Stimulated activated CD4-positive, alpha-beta T cell treated with anti-CD3 and anti-CD28 coated beads, Interleukin-15, amount 100 ng/mL, for 48 hours (primary cell): ENCODE results near the gene CBX6.
A peak's percentile ranks its signal among the peaks of the same experiment; 100 is the strongest.
"Not testable (repeated sequence)": the region's sequence is repeated elsewhere in the genome, so short reads cannot be mapped to it uniquely, and the experiment has no call there.

Experiments
- DNase-seq, 2 donors: peaks; one replicate each; pipeline ENCODE4 v3.0.0-alpha.2; 2020; ENCODE audit warnings: low read depth in 2 of 2

The CBX6 gene

DNA sequence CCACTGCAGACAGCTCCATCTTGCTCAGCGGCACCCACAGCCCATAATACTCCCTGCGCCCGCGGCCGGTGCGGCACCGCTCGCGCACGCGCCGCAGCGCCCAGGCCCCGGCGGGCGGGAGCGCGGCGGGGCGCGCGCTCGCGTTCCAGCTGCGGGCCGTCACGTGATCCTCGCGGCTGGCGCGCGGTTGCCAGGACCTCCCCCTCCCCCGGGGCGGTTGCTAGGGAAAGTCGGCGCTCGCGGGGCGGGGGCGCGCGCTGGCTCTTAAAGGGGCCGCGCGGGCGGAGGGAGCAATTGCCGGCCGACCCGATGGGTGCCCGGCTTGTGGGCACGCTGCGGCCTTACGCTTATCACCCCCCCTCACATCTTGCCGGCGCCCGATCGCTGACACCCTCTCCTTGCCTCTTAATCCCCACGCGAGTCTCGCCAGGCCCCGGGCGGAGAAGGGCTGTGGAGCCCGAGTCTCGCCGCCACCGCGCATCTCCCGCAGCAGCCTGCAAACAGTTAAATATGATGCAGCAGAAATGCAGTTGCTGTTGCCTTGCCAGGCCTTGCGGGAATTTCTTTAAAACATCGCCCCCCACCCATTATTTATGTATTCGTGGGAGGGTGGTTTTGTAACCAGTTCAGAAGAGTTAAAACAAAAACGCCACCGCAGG, at the start of gene CBX6:
CBX6 (minus strand) TSS at position 45 of the 659 bp plus-strand sequence; CDS start at position 19, 26 bp downstream.
- peak; percentile 85 to 93 for DNase-seq

DNA sequence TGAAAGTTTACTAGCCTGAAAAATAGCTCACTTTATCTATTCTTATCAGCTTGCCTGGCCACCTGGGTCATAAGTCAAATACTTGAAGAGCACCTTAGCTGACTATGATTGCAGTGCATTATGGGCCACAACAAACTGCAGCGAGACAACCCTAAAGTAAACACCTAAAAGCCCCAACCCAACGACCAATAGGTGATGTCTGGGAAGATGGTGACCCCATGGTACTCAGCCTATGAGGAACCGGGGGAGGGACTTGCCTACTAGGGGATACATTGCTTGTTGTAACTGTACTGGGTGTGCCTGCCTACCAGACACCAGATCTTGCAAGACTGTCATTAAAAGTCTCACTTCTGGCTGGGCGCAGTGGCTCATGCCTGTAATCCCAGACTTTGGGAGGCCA, 49.8 kb upstream of the CBX6 start:
- no peak for DNase-seq

DNA sequence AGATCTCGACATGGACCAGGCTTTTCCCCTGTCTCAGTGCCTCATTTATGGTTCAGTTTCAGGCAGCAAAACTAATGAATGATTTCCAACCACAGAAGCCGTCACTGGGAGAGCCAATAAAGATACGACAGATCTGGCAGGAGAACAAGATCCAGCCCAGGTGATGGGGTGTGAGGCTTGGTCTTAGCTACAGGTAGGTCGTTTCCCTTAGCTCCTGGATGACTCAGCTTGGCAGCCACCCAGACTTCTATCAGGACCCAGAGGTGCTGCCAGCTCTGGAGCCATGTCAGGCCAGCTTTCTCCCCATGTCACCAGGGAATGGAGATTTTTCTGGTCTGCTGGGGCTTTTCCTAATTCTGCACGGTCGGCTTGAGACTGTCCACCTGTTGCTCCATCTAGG, 49.1 kb upstream of the CBX6 start:
- no peak for DNase-seq

DNA sequence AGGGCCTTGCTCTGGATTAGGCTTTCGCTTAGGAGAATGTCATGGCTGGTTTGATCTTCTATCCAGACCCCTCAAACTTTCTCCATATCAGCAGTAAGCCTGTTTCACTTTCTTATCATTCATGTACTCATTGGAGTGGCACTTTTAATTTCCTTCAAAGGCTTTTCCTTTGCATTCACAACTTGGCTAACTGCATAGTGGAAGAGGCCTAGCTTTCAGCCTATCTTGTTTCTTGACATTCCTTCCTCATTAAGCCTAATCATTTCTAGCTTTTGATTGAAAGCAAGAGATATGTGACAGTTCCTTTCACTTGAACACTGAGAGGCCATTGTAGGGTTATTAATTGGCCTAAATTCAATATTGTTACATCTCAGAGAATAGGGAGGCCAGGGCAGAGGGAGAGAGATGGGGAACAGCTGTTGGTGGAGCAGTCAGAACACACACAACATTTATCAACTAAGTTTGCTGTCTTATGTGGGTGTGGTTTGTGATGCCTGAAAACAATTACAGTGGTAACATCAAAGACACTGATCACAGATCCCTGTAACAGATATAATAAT, 47.7 kb upstream of the CBX6 start:
- DNase-seq: no peak

DNA sequence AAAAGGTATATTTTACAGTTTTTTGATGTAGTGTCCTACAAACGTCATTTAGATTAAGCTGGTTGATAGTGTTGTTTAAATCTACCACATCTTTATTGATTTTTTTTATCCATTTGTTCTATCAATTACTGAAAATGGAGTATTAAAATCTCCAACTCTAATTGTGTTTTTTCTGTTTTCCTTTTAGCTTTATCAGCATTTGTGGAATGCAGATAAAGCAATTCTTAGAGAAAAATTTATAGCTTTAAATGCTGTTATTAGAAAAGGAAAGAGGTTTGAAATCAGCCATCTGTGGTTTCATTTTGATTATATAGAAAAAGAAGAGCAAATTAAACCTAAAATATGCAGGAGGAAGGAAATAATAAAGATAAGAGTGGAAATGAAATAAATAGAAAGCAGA, 39.4 kb upstream of the CBX6 start:
- no peak for DNase-seq

DNA sequence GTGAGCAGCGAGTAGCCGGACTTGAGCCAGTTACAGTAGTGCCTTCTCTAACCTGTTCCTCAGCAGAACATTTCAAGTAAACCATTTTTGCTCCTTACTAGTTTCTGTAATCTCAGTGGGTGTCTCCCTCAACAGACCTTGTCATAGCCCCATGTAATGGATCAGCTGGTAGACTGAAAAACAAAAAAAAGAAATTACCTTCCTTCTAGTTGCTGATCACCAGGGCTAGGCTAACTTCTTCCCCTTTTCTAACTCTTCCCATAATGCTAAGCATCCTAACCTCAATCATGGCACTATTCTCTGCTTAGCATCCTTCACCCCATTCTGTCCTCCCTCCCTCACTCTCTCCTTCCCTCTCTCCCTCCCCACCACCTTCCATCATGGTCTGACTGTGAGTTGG, 35.8 kb upstream of the CBX6 start:
- no peak for DNase-seq

DNA sequence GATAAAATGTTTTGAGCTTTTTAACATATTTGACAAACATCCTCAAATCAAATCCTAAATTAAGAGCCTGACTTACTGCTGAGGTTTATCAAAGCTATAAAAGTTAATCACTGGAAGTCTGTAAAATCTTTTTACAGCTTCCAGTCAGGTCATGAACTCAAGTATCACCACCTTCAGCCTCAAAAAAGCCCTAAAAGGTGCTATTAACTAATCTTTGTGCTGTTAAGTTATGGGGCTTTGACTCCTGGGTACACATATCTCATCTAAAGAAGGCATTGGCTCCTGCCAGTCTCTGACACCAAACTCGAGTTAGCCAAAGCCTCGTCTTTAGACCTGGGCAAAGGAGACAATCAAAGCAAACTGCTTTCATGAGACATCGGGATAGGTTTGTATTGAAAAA, 34.0 kb upstream of the CBX6 start:
- no peak for DNase-seq

DNA sequence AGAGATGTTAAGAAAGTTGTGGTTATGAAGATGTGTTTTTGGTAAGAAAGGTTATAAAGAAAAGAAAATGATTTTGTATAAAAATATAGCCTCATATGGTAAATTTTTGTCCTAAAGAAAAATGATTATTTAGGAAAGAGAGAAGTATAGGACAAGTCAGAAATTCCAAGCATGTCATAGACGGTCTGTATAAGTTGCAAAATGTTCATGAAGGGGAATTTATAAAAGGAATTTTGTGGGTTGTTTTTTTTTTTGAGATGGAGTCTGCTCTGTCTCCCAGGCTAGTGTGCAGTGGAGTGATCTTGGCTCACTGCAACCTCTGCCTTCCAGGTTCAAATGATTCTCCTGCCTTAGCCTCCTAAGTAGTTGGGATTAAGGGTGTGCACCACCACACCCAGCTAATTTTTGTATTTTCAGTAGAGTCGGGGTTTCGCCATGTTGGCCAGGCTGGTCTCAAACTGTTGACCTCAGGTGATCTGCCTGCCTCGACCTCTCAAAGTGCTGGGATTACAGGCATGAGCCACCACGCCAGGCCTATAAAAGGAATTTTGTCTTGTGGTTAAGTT, 32.1 kb upstream of the CBX6 start:
- DNase-seq: not testable (repeated sequence)

DNA sequence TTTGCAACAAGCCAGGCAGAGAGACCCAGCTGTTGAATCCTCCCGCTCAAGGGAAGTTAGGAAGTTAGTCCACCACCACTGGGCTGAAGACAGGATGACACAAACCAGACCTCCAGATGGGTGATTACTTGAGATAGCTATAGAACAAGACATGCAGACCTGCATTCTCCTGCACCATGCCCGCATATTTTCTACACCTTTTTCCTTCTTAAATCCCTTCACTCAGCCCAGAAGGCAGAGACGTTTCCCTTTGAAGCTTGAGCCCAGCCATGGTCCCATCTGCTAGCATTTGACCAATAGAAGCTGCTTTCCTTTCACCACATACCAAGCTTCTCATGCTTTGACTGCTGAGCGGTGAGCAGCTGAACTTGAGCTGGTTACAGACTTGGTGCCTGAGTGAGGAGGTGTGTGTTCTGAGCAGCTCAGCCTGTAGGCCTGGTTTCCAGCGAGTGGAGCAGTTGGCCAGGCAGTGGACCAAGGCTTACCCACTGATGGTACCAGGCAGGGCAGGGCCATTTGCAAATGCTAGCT, 29.2 kb upstream of the CBX6 start:
- no peak for DNase-seq

DNA sequence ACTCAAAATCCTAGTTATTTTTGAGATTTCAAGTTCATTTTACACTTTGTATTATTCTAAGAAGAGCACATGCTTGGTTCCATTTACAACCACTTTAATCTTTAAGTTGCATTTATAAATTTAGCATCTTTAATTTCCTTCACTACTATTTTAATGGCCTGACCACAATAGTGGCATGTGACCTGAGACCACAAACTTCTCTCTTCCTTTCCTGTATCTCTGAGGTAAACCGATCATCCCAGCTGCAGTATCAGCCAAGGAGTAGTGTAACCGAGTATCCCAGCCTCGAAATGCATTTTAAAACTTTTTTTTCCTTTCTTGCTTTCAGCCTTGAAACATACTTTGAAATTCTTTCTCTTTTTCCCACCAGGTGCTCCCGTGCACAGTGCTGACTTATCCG, 28.7 kb upstream of the CBX6 start:
- no peak for DNase-seq

DNA sequence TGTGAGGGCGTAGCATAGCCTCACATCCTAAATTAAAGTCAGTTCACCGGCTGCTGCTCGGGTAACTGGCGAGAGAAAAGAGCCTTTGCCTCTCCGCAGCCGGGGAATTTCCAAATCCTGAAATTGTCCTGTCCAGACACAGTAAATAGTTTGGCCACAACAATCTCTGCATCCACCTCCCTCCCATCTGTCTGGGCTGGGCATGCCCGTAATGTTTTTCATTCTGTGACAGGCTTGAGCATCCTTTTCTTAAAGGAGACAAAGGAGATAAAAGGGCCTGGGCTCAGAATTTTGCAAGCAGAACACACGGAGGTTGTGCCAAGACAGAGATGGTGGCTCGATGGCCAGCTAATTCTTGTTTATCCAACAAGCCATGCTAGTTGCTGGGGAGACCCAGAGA, 19.2 kb upstream of the CBX6 start:
- no peak for DNase-seq

DNA sequence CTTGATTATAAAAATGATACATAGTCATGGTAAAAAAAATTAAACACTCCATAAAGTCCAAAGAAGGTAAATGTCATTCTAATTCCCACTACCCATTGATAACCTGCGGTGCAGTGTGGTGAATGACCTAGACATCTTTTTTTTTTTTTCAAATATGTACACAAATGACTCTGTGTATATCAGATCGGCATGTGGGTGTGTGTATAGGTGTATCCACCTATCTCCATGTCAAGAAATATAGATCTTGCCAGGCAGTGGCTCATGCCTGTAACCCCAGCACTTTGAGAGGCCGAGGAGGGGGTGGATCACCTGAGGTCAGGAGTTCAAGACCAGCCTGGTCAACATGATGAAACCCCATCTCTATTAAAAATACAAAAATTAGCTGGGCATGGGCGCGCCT, 18.4 kb upstream of the CBX6 start:
- no peak for DNase-seq

DNA sequence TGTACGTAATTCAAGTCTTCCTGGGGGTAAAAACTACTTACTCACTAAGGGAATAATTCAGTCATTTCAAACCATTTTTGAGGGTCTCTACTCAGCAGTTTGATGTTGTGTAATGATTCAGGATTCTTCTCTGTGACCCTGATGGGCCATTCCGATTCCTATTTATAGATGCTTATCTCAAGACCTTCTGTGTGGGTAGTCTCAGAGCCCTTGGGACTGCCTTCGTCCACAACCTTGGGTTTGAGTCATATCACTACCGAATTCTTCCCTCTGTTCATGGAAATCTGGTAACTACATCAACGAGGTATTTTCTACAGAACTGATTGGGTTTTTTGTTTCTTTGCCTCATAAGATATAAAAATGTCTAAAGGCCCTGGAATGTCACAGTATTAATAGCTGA, 14.3 kb upstream of the CBX6 start:
- DNase-seq: no peak

DNA sequence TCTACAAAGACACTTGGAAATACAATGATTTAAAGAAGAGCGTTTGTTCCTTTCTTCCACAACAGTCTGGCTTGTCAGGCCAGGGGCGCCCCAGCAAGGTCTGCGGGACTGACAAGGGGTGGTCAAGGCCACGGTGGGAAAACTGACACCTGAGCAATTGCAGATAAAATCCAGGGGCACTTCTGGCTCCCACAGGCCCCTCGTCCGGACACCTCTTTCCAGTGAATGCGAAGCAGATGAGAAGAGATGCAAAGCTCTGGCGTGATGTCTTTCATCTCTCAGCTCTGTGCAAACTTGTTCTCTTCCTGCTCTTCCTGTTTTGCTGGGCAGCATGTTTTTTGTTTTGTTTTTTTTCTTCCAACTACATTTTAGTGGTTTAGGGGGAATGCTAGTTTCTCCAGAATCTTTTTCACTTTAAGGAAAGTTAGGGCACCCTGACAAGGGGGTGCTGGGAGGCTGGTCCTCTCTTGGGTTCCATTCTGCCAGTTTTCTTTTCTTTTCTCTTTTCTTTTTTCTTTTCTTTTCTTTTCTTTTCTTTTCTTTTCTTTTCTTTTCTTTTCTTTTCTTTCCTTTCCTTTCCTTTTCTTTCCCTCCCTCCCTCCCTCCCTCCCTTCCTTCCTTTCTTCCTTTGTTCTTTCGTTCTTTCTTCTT, 11.1 kb upstream of the CBX6 start:
- no peak for DNase-seq

DNA sequence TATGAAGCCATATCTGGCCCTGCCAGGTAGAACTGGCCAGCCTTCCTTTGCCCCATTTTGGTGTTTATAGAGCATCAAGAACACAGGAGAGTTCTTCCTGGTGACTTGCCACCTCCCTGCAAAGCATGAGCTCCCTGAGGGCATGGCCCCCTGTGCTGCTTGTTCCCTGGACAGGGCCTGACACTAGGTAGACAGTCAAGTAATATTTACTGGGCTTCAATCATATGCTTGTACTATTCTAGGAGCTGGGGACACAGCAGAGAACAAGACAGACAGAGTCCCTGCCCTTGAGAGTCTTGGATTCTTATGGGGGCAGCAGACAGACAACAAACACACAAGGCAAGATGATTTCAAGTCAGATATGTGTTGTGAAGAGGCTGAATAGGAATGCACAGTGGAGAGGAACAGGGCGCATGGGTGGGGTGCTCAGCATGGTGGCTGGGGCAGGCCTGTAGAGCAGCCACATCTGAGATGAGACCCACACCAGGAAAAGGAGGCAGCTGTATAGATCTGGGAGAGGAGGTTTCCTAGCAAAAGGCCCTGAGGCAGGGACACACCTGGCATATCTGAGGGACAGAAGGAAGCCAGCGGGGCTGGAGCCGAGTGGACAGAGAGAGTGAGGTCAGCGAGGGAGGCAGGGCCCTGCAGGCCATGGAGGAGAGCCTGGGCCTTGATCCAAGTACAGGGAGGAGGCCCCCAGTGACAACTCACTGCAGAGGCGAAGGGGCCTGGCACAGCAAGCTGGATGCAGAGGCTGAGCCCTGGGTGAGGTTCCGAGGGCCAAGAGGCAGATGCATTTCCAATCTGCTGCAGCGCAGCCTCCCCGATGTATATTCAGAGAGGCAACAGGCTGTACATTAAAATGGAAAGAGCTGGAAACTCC, 10.2 kb upstream of the CBX6 start:
- no peak for DNase-seq

DNA sequence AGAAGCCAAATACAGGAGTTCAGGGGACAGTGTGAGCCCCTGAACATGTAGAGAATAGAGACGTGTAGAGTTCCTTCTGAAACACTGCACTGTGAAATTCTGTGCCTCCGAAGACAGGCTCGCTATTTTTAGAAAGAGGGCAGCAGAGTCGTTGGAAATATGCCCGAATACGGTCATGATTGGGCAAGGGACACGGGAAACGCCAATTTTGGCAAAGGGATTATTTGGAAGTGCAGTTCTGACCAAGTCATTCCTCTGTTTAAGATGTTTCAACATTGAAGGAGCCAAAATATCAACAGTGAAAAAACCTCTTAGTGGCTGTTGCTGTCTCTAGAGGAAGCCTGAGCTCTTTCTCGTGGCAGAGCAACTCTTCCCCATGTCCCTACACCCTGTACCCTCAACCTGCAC, 9.5 kb upstream of the CBX6 start:
- DNase-seq: no peak

DNA sequence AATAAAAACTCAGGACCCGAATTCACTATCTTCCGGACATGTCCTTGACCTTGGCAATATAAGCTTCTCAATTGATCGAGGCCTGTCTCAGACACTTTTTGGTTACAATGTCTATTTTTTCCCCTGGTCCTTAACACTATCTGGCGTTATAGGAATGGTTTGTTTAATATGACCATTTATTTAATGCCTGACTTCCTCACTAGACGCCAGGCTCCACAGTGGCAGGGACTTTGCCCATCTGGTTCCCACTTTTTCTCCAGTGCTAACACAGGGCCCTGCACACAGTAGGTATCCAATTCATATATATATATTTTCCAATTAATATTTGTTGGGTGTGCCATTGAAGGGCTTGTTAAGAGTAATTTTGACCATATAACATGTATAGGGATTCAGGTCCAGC, 7.9 kb upstream of the CBX6 start:
- no peak for DNase-seq

DNA sequence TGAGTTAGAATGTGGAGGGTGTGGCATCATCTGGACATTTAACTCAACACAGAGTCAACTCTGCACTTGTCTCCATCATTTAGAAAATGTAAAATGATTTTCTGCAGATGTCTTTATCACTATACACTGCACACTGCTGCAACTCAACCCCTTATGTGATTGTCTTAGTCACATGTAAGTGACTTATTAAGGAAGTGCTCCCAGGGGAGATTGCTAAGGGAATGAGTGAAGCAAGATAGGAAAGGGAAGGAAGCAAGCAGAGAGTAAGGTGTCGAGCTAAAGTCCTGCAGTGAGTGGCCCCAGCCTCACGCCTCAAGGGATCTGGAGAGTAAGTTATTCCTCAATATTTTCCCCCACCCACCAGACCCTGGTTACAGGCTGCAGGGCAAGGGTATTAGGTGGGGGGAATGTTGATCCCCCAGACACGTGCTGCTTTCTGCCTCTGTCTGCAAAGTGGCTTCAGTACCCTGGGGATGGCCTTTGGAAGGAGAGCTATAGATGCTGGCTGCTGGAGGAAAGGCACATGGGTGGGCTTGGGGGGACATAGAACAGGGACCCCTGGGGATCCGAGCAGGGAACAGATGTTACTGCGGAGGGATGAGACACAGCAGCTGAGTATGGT, 7.2 kb upstream of the CBX6 start:
- DNase-seq: no peak

DNA sequence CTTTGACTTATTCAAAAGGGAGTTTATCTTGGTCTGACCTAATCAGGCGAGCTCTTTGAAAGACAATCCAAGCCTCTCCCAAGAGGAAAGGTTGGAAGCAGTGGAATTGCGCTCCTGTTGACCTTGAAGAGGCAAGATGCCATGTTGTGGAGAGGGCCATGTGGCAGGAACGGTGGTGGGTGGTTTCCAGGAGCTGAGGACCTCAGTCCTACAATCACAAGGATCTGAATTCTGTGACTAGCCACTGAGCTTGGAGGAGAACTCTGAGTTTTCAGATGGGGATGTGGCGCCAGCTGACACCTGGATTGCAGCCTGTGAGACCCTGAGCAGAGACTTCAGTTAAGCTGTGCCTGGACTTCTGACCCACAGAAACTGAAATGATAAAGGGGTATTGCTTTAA, 6.0 kb upstream of the CBX6 start:
- no peak for DNase-seq

DNA sequence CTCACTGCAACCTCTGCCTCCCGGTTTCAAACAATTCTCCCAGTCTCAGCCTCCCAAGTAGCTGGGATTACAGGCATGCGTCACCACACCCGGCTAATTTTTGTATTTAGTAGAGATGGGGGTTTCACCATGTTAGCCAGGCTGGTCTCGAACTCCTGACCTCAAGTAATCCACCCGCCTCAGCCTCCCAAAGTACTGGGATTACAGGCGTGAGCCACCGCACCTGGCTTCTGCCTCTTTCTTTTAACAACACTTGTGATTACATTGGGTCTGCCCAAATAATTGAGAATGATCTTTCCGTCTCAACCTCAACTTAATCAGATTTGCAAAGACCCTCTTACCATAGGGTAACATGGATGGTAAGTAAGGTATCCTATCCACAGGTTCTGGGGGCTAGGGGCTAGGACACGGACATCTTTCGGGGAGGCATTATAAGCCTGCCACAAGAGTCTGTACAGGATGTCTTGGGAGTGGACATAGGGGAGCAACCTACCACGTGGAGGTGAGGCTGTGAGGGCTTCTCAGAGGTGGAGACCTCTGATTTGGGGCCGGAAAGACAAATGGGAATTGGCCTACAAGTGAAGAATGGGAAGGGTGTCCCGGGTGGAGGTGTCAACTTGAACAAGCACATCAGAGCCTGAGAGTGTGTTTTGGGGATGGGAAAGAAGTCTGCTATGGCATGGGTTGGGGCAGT, 2.7 kb upstream of the CBX6 start:
- DNase-seq: no peak
